ENCODE data around the gene PCYT2. TPM values are rescaled to one million over a fixed set of nuclear protein-coding genes. Genes with fewer than 3 reads are reported as not detected.
A peak's percentile ranks its signal among the peaks of the same experiment; 100 is the strongest.

PCYT2 gene
- total and polyA plus RNA-seq, 9 of the 15 experiments (the other 6 are each of a cell fraction or from before 2014, with no cell fraction given): 0.92 to 134 (median 82.5) TPM

DNA sequence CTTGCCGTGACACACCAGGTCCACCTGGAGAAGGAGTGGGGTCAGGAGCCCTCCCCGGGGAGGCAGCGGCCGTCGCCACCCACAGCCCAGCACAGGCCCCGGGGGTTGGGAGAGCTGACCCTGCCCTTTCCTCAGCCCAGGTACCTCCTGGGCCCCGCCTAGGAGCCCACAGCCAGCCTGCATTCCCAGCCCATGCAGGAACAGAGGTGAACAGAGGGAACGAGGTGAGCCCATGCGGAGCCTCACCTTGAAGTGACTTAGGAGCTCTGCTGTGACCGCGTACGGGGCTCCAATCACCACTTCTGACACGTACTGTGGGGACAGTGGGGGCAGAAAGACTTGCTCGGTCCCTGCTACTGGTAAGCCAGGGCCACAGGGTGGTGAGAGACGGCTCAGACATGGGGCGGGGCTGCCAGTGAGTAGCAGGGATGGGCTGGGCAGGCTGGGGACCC, 5.7 kb downstream of the PCYT2 start (continued):
- TF ChIP-seq CHD7 (IDR thresholded peaks at IDR 0.05; ENCODE audit: low read depth, low read length): no peak
- peak; percentile 52 for TF ChIP-seq ZBTB33 (CRISPR knock-in tag; IDR thresholded peaks at IDR 0.05)
